GM18511 (cell line): ENCODE results near the gene GATAD2B.
A peak's percentile ranks its signal among the peaks of the same experiment; 100 is the strongest.
"Not testable (repeated sequence)": the region's sequence is repeated elsewhere in the genome, so short reads cannot be mapped to it uniquely, and the experiment has no call there.

Experiments used
- ATAC-seq: cut with Tn5 transposase; IDR thresholded peaks from one replicate; pipeline ENCODE4 v1.9.1; 2021; ENCODE audit warnings: mild to moderate bottlenecking, moderate library complexity; ENCODE audit not compliant: unreplicated experiment

Gene GATAD2B

GRCh38 chr1:153932156-153933131 is 9.7 kb upstream of the GATAD2B start:
- ATAC-seq = no peak

DNA sequence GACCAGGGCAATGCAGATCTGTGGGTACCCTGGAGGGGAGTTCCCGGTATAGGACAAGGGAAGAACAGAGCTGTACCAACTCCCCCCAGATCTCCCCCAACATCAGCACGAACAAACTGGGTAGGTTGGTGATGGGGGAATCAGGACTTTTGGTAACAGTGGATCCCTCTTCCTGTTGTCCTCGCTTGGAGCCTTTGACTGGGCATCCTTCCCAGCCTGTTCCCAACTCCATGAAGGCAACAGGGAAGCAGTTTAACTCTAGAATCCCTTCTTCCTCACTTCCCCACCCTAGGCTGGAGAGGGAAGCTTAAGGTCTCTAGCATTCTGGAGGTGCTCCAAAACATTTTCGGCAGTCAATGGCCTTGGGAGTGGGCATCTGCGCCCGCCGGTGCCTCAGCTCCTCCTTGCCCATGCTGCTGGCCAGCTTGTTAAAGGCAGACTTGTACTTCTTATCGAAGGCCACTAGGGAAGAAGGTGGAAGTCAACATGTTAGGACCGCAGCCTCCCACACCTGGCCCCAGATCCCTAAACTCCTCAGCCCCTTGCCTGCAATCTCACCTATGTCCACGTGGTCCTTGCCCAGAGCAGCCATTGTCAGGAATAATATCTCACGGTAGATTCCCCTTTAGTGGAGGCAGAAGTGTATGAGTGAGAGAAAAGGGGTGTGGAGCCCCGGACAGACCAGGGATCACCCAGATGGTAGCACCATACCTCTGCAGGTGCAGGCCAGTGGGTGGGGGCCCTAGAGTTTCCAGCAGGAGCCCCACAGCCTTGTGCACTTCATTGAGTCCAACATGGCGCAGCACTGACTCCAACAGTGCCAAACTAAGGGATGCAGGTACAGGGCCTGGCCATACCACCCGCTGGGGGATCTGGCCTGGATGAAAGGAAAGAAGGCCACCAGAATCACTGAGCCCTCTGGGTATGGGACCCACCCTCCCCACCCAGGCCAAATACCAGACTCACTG is 7.5 kb upstream of the GATAD2B start:
- ATAC-seq = no peak

GRCh38 chr1:153929426-153929825 is 6.7 kb upstream of the GATAD2B start:
- no peak for ATAC-seq

GRCh38 chr1:153928791-153929341 is 6.1 kb upstream of the GATAD2B start:
- no peak for ATAC-seq

DNA sequence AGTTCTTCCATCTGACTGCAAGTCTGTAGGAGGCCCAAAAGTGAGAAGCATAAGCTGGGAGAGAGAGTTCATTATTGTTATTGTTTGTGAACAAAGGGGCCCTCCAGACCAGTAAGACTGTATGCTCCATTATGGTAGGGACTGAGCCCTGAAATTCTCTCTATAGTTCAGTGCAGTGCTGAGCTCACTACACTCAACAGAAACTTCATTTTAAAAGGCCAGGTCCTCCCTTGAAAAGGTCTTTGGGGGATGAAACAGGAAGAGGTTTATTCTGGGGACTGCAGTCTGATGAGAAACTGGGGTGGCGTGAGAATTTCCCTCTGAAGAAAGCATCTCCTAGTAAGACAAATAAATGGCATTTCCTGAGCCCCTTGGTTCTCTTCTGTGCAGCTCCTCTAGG is 5.5 kb upstream of the GATAD2B start:
- no peak for ATAC-seq

DNA sequence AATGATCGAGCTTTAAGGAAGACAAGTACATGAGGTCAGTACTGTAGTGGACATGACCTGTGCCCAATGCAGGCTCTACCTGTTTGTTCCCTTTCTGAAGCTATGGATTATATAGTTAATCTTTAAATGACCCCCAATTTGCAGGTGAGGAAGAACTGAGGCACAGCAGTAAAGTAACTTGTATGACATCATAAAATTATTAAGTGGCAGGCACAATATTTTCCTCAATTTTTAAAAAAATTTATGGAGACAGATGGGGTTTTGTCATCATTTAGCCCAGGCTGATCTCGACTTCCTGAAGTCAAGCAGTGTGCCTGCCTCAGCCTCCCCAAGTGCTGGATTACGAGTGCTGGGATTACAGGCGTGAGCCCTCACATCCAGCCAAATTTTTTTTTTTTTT is 3.6 kb upstream of the GATAD2B start:
- no peak for ATAC-seq

DNA sequence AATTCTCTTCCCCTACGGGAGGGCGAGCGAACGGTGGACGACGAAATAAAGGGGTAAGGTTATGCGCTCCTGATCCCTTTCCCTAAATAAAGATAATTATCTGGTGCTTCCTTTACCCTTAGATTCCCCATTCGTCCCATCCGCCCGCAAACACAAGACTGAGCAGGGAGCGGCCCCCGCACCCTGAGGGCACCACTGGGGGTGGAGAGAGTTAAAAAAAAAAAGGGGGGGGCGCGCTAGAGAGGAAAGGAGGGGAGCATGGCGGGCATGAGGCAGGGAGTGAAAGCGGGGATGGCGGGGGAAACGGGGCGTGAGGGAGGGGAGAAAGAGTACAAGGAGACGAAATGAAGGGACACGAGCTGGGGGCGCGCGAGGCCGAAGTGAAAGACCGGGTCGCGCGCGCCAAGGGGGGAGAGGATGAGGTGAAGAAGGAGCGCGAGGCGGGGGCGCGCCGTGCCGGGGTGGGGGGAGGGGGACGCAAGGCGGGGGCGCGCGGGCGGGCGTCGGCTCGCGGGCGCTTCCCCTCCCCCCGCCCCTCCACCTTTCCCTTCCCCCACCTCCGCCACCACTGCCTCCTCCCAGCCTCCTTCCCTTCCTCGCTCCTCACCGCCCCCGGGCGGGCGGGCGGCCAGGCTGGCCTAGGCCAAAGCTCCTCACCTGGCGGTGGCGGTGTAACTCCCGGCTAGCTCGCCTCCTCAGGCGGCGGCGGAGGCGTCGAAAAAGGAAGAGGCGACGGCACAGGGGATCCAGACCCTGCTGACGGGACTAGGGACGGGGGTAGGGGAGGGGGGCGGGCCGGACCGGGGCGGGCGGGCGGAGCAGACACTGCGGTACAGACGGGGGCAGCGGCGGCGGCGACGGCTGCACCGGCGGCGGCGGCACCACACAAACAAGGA is 448 bp downstream of the GATAD2B start:
- ATAC-seq = peak; percentile 28

DNA sequence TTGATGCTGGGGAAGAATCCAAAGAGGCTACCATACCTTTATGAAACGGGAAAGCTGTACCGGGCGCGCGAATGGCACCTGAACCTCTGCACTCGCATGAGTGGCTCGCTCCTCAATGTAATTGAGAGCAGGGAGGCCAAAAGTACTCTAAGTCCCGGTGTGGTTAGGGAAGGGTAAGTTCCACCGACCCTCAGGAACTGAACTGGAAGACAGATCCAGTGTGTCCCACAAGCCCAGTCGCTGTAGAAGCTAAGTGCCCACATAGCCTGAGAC is 1.0 kb downstream of the GATAD2B start:
- no peak for ATAC-seq

- ATAC-seq = no peak
These were observed 1.5 kb downstream of the GATAD2B start for GRCh38 chr1:153921080-153921802.

DNA sequence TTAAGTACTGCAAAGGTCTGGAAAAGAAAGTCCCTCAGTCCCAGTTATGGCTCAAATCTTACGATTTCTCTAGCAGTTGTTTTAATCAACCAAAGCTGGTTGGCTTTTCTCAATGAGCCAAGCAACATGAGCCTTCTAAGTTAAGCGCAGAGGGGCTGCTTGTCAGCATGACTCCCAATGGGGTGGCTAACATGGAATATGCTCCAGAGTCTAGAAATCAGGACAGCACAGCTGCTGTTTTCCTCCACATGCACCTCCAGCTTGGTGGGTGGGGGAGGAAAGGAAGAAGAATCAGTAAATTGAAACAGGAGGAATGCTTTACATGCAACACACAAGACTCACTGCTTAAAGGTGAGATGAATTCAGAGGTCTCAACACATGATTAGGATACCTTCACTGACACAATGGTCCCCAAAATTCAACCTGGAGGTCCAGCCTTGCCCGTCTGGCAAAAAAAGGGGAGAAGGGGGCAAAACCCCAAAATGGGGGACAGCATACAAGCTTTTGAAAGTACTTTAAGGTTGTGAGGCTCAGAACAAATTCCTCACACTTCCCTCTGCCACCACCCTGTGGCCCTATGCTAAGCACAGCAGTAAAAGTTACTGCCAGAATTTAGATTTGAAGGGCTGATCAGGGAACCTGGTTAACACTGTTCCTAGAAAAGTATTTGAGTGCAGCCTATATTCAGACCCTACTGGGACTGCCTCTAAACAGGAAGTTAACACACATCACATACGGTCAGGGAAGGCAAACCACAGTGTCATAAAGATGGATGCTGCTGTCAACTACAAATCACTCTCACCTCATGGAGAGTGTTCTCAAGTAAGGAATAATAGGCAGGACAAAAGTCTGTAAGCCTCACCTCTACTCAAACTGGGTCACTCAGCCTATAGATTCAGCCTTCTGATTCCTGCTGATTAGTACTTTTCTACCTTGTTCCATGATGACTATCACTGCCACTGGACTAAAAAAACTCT is 2.6 kb downstream of the GATAD2B start:
- ATAC-seq = no peak

DNA sequence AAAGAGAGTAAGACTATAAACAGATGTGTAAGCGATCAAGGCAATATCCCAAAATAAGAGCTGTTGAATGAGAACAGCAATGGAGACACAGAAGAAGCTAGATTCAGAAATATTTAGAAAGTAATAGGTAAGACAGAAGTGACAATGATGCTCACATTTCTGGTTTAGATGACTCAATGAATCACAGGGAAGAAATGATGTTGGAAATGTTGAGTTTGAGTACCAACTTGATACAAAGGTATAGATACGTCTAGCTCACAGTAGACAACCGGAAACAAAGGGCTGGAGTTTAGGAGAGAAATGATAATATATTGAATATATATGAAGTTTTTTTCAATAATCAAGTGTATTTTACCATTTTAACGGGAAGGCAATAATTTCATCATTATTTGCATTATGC is 6.5 kb downstream of the GATAD2B start:
- ATAC-seq = no peak

GRCh38 chr1:153912349-153912748 is 10.4 kb downstream of the GATAD2B start:
- no peak for ATAC-seq

GRCh38 chr1:153910560-153910959 is 12.2 kb downstream of the GATAD2B start:
- not testable (repeated sequence) for ATAC-seq

DNA sequence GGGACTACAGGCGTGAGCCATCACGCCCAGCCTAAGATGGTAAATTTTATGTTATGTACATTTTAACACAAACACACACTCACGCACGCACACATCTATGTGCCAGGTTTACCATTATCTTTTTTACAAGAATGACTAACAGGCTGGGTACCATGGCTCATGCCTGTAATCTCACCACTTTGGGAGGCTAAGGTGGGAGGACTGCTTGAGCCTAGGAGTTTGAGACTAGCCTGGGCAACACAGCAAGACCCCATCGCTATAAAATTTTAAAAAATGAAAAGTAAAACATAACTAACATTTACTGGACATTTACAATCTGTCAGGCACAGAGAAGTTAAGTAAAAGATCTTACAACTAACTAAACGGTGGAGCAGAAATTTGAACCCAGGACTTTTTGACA is 14.7 kb downstream of the GATAD2B start:
- no peak for ATAC-seq

DNA sequence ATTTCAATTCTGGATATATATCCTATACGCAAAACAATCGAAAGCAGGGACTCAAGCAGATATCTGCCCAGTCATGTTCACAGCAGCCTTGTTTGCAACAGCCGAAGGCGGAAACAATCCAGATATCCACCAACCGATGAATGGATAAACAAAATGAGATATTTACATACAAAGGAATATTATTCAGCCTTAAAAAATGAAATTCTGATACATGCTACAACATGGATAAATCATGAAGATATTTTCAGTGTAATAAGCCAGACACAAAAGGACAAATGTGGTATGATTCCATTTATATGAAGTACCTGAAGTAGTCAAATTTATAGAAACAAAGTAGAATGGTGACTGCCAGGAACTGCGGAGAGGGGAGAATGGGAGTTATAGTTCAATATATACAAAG is 15.6 kb downstream of the GATAD2B start:
- no peak for ATAC-seq

DNA sequence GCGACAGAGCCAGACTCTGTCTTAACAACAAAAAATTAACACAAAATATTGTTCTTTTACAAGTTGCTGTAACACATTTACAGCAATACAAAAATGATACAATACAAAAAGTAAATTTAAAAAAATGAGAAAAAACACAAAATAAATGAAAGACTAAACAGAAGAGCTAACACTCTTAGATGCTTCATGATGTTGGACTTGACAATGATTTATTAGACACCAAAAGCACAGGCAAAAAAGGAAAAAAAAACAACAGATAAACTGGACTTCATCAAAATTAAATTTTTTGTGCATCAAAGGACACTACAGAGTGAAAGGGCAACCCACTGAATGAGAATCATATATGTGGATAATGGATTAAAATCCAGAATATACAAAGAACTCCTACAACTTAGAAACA is 16.4 kb downstream of the GATAD2B start:
- no peak for ATAC-seq

DNA sequence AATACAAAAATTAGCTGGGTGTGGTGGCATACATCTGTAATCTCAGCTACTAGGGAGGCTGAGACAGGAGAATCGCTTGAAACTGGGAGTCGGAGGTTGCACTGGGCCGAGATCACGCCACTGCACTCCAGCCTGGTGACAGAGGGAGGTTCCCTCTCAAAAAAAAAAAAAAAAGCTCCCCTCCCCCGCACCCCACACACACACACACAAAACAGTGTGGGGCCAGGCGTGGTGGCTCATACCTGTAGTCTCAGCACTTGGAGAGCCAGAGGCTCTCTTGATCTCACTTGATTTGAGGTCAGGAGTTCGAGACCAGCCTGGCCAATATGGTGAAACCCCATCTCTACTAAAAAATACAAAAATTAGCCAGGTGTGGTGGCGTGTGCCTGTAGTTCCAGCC is 16.9 kb downstream of the GATAD2B start:
- ATAC-seq = not testable (repeated sequence)

DNA sequence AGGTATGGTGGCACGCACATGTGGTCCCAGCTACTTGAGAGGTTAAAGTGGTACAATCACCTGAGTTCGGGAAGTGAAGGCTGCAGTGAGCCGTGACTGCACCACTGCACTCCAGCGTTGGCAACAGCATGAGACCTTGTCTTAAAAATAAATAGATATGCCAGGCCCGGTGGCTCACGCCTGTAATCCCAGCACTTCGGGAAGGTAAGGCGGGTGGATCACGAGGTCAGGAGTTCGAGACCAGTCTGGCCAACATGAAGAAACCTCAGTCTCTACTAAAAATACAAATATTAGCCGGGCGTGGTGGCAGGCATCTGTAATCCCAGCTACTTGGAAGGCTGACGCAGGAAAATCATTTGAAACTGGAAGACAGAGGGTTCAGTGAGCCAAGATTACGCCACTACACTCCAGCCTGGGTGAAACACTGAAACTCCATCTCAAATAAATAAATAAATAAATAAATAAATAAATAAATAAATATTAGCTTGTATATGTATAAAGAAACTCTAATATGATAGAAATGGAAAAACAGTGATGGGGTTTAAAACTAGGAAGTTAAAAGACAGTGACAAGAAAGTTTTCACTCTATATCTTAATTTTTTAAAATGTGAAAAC is 18.8 kb downstream of the GATAD2B start:
- ATAC-seq = no peak
